AG04450 (cell line): ENCODE results near the gene MACROD2. TPM values are rescaled to one million over a fixed set of nuclear protein-coding genes. Genes with fewer than 3 reads are reported as not detected.

Experiments used
- CTCF ChIA-PET: fragments of 300-600, 350-600 bp; formaldehyde crosslinking; extraction: SDS; loops from one replicate; lab custom pipeline; 2022; ENCODE audit warnings: antibody characterized with exemption, inconsistent platforms; lab: Charles Lee
- POLR2A ChIA-PET: fragments of 350-600 bp; formaldehyde crosslinking; extraction: SDS; loops from one replicate; lab custom pipeline; 2021; ENCODE audit warnings: antibody characterized with exemption, inconsistent platforms; lab: Yijun Ruan, JAX
- DNase-seq: peaks from one replicate; pipeline ENCODE4 v3.0.0-alpha.2; 2011; ENCODE audit warnings: low read depth, low spot score
- H3K27ac ChIP-seq: one replicate; pipeline ENCODE4 v1.5.1; 2012; ENCODE audit warnings: low read depth, low read length, control low read depth
- H3K27me3 ChIP-seq: one replicate; pipeline ENCODE4 v1.6.0; 2012; ENCODE audit warnings: low read length; ENCODE audit not compliant: control insufficient read depth, insufficient read depth
- H3K4me3 ChIP-seq: 2 replicates; pipeline ENCODE4 v1.5.1; 2011; ENCODE audit warnings: mild to moderate bottlenecking, low read depth, low read length, control low read depth
- H3K9me3 ChIP-seq: 2 replicates; pipeline ENCODE4 v1.5.1; 2012; ENCODE audit warnings: low read length; ENCODE audit not compliant: control insufficient read depth, insufficient read depth
- polyA plus RNA-seq: library from polyadenylated mRNA; depleted of rRNA; stranded (reverse); fragments of >200 nt; gene quantifications from 2 replicates; pipeline ENCODE4 v1.2.3, GENCODE V29; 2011
- TF ChIP-seq, protein P1 (sequence below): IDR thresholded peaks from 2 replicates; pipeline ENCODE4 v1.5.1; 2011; ENCODE audit warnings: low read depth, low read length, control low read depth, inconsistent platforms

Gene MACROD2
- polyA plus RNA-seq, 1 experiment: 0.02 TPM

- POLR2A ChIA-PET: no interaction called here
These were observed 475.0 kb downstream of the MACROD2 start for GRCh38 chr20:14470231-14470899.

DNA sequence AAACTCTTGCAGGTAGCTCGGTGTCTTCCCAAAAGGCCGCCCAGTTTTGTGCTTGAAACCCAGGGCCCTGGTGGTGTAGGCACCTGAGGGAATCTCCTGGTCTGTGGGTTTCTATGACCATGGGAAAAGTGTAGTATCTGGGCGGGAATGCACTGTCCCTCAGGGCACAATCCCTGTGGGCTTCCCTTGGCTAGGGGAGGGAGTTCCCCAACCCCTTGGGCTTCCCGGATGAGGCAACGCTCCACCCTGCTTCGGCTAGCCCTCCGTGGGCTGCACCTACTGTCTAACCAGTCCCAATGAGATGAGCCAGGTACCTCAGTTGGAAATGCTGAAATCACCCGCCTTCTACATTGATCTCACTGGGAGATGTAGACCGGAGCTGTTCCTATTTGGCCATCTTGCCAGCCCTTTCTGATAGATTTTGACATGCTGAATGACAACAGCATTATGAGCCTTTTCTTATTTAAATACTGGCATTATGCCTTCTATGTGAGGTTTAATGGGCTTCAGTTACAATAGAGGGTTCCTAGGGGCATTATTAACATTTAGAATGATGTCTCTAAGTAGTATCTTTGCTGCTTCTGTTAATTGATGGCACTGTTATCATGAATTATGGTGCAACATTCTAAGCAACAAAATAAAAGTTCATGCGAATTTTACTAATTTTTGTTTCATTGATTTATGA, 475.8 kb downstream of the MACROD2 start:
- DNase-seq: no peak
- H3K4me3 ChIP-seq: no peak overlapping the region
- H3K27me3 ChIP-seq: no peaks in the 10 kb centered on the region
- POLR2A ChIA-PET: no interaction called here
- CTCF ChIA-PET: interaction anchor here (1.1 kb wide), 1 partner anchor 109 kb away, joined by 3 read pairs; no protein-coding TSS in a partner anchor
- TF ChIP-seq, protein P1, sequence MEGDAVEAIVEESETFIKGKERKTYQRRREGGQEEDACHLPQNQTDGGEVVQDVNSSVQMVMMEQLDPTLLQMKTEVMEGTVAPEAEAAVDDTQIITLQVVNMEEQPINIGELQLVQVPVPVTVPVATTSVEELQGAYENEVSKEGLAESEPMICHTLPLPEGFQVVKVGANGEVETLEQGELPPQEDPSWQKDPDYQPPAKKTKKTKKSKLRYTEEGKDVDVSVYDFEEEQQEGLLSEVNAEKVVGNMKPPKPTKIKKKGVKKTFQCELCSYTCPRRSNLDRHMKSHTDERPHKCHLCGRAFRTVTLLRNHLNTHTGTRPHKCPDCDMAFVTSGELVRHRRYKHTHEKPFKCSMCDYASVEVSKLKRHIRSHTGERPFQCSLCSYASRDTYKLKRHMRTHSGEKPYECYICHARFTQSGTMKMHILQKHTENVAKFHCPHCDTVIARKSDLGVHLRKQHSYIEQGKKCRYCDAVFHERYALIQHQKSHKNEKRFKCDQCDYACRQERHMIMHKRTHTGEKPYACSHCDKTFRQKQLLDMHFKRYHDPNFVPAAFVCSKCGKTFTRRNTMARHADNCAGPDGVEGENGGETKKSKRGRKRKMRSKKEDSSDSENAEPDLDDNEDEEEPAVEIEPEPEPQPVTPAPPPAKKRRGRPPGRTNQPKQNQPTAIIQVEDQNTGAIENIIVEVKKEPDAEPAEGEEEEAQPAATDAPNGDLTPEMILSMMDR: no peak
- H3K9me3 ChIP-seq: no peaks in the 10 kb centered on the region; the same call in 1 of the 2 replicates
- H3K27ac ChIP-seq: no peak overlapping the region

More at GRCh38 chr20:14470231-14470899, 475.0 kb downstream of the MACROD2 start:
- H3K4me3 ChIP-seq: no peak overlapping the region
- TF ChIP-seq, protein P1: no peak
- no peaks in the 10 kb centered on the region for H3K27me3 ChIP-seq
- H3K9me3 ChIP-seq: no peaks in the 10 kb centered on the region; the same call in 1 of the 2 replicates
- no peak for DNase-seq
- H3K27ac ChIP-seq: no peak overlapping the region
- CTCF ChIA-PET: interaction anchor here (1.1 kb wide), 1 partner anchor 108 kb away, joined by 3 read pairs; no protein-coding TSS in a partner anchor

DNA sequence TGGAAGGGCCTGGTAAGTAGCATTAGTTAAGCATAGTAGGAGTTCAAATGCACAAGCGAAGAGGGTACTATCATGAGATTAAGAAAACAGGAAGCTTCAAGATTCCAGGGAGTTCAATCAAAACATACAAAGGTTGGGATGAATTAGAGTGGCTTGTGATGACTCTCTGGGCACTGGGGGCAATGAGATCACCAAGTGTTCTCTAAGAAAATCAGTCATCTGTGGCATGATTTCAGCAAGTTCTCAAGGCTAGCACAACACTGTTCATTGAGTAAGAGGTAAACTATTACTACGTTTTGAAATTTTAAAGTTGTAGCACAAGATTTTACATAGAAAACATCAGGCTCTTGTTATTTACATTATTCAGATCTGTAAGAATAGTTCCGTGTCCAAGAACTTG, 481.8 kb downstream of the MACROD2 start:
- CTCF ChIA-PET: interaction anchor here (1.9 kb wide), 1 partner anchor 140 kb away, joined by 5 read pairs; the partner anchor contains the start of gene FLRT3
- no peaks in the 10 kb centered on the region for H3K27me3 ChIP-seq
- H3K27ac ChIP-seq: no peak overlapping the region
- POLR2A ChIA-PET: no interaction called here
- TF ChIP-seq, protein P1: no peak
- DNase-seq: peak; percentile 21
- H3K4me3 ChIP-seq: no peak overlapping the region
- H3K9me3 ChIP-seq: no peaks in the 10 kb centered on the region

DNA sequence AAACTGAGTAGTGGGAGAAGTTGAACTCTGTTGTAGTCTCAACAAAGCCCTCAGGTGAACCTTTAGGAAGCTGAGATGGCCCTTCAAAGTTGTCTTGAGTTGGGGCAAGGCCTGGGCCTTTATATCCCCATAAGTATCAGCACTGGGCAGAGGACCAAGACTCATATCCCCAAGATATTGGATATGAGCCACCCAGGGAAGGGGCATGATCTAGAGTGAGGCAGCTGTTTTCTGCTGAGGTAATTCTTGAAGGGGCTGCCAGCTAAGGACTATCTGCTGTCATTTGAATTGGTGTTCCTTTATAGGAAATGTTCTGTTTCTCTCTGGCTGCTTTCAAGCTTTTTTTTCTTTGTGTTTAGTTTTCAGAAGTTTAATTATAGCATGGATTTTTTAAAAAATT, 482.8 kb downstream of the MACROD2 start:
- CTCF ChIA-PET: interaction anchor here (1.9 kb wide), 1 partner anchor 141 kb away, joined by 5 read pairs; the partner anchor contains the start of gene FLRT3
- no peak for DNase-seq
- Histone ChIP-seq H3K27me3 (no peaks in the 10 kb centered on the region), H3K9me3 (no peaks in the 10 kb centered on the region), H3K27ac (no peak overlapping the region), H3K4me3 (no peak overlapping the region)
- POLR2A ChIA-PET: no interaction called here
- TF ChIP-seq, protein P1: no peak

- Histone ChIP-seq H3K27me3 (no peaks in the 10 kb centered on the region), H3K9me3 (no peaks in the 10 kb centered on the region), H3K27ac (no peak overlapping the region), H3K4me3 (no peak overlapping the region)
- POLR2A ChIA-PET: interaction anchor here (0.6 to 0.8 kb wide), 2 partner anchors 22 to 144 kb away, joined by 3 to 4 read pairs; partner anchors contain the start of gene FLRT3
- CTCF ChIA-PET: no interaction called here
- peak; percentile 48 for DNase-seq
- TF ChIP-seq, protein P1: no peak
These were observed 486.5 kb downstream of the MACROD2 start for GRCh38 chr20:14481863-14482262.
